HAP-1 (cell line): ENCODE data around the gene ZNF507.

ENCODE experiments used
- DNase-seq, 2 experiments: peaks; one replicate each; pipeline ENCODE4 v3.0.0-alpha.2; 2016 to 2020; ENCODE audit warnings: low spot score in 2 of 2
- H3K27me3 ChIP-seq: fragments of 250-450 bp; sonication (Bioruptor Pico); 2 replicates; pipeline ENCODE4 v1.5.1; 2020; ENCODE audit warnings: low read depth, mild to moderate bottlenecking, moderate library complexity
- H3K36me3 ChIP-seq: fragments of 250-450 bp; sonication (Bioruptor Pico); replicated peaks from 2 replicates; pipeline ENCODE4 v1.5.1; 2020; ENCODE audit warnings: mild to moderate bottlenecking
- H3K4me1 ChIP-seq: fragments of 250-450 bp; sonication (Bioruptor Pico); 2 replicates; pipeline ENCODE4 v1.5.1; 2020; ENCODE audit warnings: mild to moderate bottlenecking
- H3K4me3 ChIP-seq: fragments of 250-450 bp; sonication (Bioruptor Pico); 2 replicates; pipeline ENCODE4 v1.5.1; 2020; ENCODE audit warnings: mild to moderate bottlenecking, moderate library complexity
- H3K9me3 ChIP-seq: fragments of 250-450 bp; sonication (Bioruptor Pico); 2 replicates; pipeline ENCODE4 v1.5.1; 2020; ENCODE audit warnings: mild to moderate bottlenecking, moderate library complexity
- in situ Hi-C: fragments of 300-500 bp; cut with MboI; formaldehyde crosslinking; loops from 3 replicates; pipeline ENCODE4 v1.14.3; 2020; ENCODE audit warnings: low sequenced_read_pairs, inconsistent platforms, mixed read lengths

ZNF507 gene

DNA sequence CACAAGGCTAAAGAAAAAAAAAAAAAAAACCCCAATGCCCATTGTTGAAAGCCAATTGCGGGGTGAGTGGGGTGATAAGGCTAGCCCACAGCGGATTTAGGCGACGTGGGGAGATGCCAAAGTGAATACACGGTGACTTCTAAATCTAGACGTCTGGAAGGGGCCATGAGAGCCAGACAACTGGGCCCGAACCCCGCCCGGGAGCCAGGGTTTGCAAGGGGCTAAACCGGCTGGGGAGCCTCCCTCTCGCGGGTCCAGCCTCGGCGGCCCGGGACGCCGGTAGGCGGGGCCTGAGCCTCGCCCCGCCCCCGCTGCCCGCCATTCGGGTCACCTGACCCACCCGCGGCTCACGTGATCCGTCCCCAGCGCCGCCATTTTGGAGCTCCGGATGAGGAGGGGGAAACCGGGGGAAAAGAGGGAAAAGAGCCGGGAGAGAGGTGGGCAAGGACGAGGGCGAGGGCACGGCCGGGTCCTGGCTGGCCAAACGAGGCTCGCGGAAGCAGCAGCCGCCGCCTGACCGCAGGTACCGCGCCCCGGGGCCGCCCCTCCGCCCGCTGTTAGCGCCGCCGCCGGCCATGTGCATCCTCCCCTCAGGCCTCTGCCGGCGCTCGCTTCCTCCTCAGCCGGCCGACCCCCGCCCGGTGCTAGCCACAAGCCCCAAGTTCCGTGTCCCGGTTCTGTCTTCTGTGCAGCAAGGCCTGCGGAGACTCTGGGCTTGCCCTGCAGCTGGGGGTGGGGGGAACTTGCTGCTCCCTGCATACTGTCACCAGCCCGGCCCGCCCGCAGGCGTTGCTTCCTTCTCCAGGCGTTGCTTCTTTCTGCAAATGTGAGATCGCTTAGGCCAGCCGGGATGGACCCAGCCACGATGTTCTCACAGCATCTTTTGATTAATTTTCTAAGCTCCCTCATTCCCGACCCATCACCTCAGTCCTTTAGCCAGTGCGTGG lies at the start of gene ZNF507:
TSS of gene ZNF507 (plus strand) at position 350 of the 947 bp plus-strand sequence. CDS start 7,221 bp downstream, outside the sequence.
- Histone ChIP-seq H3K36me3 (peaks cover 34% of the 10 kb centered on the region), H3K9me3 (no peaks in the 10 kb centered on the region), H3K4me1 (peaks cover 20% of the 10 kb centered on the region), H3K27me3 (no peaks in the 10 kb centered on the region), H3K4me3 (peak within 1 kb of the TSS; percentile 83)
- peak; percentile 78 to 91 for DNase-seq
- in situ Hi-C loops, result no loop called here

DNA sequence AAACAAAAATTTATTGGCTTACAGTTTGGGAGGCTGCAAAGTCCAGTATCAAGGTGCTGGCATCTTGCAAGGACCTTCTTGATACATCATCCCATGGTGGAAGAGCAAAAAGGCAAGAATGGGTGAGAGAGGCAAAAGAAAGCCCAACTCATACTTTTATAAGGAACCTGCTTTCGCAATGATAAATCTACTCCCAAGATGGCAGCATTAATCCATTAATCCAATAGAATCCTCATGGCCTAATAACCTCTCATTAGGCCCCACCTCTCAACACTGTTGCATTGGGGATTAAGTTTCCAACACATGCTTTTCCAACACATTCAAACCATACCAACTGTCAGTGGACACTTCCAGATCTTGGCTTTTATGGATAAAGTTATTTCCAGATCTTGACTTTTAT lies 48.7 kb upstream of the ZNF507 start:
- DNase-seq, result no peak

DNA sequence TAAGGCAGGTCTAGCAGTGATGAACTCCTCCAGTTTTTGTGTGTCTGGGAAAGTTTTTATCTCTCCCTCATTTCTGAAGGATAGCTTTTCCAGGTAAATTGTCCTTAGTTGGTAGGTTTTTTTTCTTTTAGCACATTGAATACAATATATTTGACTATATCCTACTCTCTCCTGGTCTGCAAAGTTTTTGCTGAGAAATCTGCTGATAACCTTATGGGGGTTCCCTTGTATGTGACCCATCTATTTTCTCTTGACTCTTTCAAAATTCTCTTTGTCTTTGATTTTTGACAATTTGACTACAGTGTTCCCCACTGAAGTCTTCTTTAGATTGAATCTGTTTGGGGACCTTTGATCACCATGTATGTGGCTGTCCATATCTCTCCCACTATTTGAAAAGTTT lies 42.6 kb upstream of the ZNF507 start:
- H3K4me3 ChIP-seq, result no peak overlapping the region
- DNase-seq, result no peak
- H3K4me1 ChIP-seq, result no peaks in the 10 kb centered on the region; the same call in 1 of the 2 replicates
- in situ Hi-C loops, result no loop called here
- H3K9me3 ChIP-seq, result no peaks in the 10 kb centered on the region
- H3K36me3 ChIP-seq, result no peaks in the 10 kb centered on the region
- no peaks in the 10 kb centered on the region for H3K27me3 ChIP-seq

More for the DNA sequence above, 48.7 kb upstream of the ZNF507 start:
- no peak overlapping the region for H3K4me3 ChIP-seq
- H3K4me1 ChIP-seq, result no peaks in the 10 kb centered on the region
- in situ Hi-C loops, result no loop called here
- H3K9me3 ChIP-seq, result no peaks in the 10 kb centered on the region
- H3K27me3 ChIP-seq, result no peaks in the 10 kb centered on the region
- H3K36me3 ChIP-seq, result no peaks in the 10 kb centered on the region

DNA sequence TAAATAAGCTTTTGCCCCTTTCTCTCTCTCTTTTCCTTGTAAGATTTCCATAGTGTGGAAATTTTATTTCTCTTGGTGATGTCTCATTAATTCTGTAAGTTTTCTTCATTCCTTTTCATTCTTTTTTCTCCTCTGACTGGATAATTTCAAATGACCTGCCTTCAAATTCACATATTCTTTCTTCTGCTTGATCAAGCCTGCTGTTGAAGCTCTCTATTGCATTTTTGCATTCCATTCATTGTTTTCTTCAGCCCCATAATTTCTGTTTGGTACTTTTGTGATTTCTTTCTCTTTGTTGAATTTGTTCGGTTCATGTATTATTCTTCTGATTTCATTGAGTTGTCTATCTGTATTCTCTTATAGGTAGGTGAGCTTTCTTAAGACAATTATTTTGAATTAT lies 42.2 kb upstream of the ZNF507 start:
- Histone ChIP-seq H3K27me3 (no peaks in the 10 kb centered on the region), H3K4me3 (no peak overlapping the region), H3K4me1 (peaks cover 4% of the 10 kb centered on the region), H3K36me3 (no peaks in the 10 kb centered on the region), H3K9me3 (no peaks in the 10 kb centered on the region)
- in situ Hi-C loops, result no loop called here
- DNase-seq, result no peak

DNA sequence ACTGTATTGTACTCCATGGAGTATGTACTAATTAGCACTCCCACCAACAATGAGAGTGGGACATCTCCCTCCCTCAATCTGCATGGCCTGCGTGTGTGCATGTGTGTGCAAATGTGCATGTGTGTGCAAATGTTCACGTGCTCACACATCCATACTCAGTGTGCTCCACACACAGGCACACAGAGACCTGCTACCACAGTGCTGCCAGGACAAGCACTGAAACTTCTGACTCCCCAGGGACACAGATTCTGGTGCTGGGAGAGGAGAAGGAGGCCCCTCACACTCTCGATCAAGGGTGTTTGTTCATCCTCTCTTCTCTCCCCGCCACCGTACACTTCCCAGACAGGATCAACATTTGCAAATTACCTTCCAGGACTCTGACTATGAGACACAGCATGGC lies 37.8 kb upstream of the ZNF507 start:
- Histone ChIP-seq H3K27me3 (no peaks in the 10 kb centered on the region), H3K36me3 (no peaks in the 10 kb centered on the region)
- in situ Hi-C loops, result no loop called here

DNA sequence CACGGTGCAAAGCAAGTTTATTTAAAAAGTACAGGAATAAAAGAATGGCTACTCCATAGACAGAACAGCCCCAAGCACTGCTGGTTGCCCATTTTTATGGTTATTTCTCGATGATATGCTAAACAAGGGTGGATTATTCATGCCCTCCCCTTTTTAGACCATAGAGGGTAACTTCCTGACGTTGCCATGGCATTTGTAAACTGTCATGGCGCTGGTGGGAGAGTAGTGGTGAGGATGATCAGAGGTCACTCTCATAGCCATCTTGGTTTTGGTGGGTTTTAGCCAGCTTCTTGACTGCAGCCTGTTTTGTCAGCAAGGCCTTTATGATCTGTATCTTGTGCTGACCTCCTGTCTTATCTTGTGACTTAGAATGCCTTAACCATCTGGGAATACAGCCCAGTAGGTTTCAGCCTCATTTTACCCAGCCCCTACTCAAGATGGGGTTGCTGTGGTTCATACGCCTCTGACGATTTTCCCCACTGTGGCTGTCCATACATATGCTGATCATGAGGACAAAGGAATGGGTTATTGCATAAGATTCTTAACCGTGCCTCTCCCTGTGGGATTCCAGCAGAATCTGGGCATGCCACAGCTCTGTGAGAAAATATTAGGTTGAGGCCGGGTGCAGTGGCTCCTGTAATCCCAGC lies 36.9 kb upstream of the ZNF507 start:
- Histone ChIP-seq H3K4me1 (peaks cover 13% of the 10 kb centered on the region), H3K9me3 (no peaks in the 10 kb centered on the region), H3K27me3 (no peaks in the 10 kb centered on the region), H3K36me3 (no peaks in the 10 kb centered on the region), H3K4me3 (no peak overlapping the region)
- peak; percentile 56 to 60 for DNase-seq
- in situ Hi-C loops, result no loop called here

More for the DNA sequence above, 37.8 kb upstream of the ZNF507 start:
- no peak overlapping the region for H3K4me3 ChIP-seq
- no peak for DNase-seq
- no peaks in the 10 kb centered on the region for H3K9me3 ChIP-seq
- H3K4me1 ChIP-seq, result peaks cover 13% of the 10 kb centered on the region

DNA sequence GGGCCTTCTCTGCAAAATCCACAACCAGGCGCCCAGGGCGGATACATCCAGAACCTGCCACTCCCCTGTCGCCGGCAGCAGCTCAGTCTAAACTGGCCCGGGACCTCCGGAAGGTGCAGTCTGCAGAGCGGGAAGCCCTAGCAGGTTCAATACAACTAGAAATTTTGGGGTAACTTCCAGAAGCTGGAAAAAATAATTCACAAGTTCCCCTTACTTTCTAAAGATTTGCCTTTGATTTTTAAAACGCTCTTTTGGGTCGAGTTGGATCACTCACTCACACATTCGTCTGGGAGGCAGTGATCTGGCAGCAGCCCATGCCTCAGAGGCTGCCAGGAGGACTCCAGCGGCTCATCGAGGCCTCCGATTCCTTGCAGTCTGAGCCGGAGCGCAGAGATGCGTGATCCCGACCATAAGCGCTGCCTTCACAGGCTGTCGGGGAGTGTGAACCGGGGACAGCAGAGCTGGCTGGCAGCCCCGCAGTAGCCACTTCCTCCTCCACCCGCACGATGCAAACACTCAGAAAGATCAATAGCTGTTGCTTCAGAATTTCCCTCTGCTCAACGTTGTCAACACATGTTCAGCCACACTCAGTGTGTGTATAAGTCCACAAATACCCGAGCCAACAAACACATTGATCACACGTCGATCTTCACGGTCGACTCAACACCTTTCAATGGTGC lies 35.6 kb upstream of the ZNF507 start:
- no peak for DNase-seq
- peaks cover 13% of the 10 kb centered on the region for H3K4me1 ChIP-seq
- no peaks in the 10 kb centered on the region for H3K36me3 ChIP-seq
- H3K4me3 ChIP-seq, result no peak overlapping the region
- no peaks in the 10 kb centered on the region for H3K27me3 ChIP-seq
- in situ Hi-C loops, result no loop called here
- no peaks in the 10 kb centered on the region for H3K9me3 ChIP-seq

DNA sequence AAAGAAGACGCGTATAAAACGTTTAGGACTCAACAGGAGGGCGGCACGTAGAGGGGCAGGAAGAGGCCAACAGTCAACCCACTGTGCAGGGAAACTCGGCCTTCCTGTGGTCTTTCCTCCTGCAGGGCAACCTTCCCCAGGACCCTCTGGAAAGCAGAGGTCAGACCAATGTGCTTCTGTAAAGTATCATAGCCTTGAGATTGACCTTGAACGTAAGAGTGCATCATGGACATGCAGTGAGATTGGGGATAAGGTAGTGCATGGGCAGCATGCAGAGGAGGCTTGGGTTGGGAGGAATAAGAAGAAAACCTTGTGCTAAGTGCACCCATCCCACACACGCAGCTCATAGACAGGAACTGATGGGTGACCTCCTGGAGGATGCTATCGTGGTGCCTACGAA lies 34.0 kb upstream of the ZNF507 start:
- Histone ChIP-seq H3K27me3 (no peaks in the 10 kb centered on the region), H3K9me3 (no peaks in the 10 kb centered on the region), H3K4me3 (no peak overlapping the region), H3K4me1 (peaks cover 13% of the 10 kb centered on the region), H3K36me3 (no peaks in the 10 kb centered on the region)
- DNase-seq, result no peak
- in situ Hi-C loops, result no loop called here

DNA sequence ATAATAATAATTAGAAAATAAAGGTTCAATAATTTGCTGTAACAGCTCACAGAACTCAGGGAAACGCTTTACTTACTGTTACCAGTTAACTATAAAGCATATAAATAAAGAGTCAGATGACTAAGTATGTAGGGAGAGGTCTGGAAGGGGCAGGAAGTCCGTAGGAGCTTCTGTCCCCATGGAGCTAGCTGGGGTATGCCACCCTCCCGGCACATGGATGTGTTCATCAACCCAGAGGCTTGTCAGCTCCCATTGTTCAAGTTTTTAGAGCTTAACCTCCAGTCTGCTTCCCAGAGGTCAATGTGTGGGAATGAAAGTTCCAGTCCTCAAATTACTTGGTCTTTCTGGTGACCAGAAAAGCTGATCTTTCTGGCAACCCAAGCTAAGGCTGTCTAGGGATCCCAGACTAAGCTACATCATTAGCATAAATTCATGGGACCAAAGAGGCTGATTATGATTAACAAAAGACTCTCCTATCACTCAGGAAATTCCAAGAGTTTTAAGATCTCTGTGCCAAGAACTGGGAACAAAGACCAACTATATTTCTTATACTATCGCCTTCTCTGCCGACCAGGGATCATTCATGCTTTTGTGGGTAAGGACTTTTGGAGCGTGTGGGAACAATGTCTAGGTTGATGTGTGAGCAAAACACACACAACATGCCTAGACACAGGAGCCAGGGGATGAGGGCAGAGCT lies 31.7 kb upstream of the ZNF507 start:
- Histone ChIP-seq H3K9me3 (no peaks in the 10 kb centered on the region), H3K36me3 (no peaks in the 10 kb centered on the region), H3K4me3 (no peak overlapping the region), H3K27me3 (no peaks in the 10 kb centered on the region), H3K4me1 (peaks cover 4% of the 10 kb centered on the region)
- no peak for DNase-seq
- in situ Hi-C loops, result no loop called here

DNA sequence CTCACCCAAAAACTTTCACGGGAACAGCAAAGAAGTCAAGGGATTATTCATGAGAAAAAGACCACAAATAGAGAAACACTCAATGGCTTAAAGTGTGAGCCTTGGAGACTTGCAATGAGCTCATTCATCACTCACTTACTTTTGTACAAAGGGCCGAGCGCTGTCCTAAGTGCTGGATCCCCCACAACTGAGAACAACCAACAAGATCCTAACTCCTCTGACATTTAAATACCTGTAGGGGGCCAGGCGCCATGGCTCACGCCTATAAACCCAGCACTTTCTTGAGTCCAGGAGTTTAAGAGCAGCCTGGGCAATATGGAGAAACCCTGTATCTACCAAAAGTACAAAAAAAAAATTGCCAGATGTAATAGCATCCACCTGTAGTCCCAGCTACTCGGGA lies 29.4 kb upstream of the ZNF507 start:
- peak in 1 of 2 experiments; percentile 21 for DNase-seq

DNA sequence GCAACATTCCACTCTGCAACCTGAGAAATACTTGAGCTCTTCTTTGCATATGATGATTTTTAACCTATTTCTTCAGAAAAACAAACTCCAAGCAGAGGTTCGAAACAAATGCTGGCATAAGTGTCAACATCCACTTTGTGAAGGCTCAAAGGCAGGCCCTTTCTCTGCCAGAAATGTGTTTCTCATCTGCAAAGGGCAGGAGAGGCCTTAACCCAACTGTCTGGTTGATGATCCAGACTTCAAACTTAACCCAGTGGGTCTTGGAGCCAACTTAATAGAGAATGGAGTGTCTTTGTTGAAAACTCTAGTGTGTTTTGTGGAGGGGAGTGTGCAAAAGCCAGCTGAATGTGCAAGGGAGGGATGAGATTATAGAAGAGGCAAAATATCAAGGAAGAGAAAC lies 28.3 kb upstream of the ZNF507 start:
- Histone ChIP-seq H3K36me3 (no peaks in the 10 kb centered on the region), H3K4me1 (peaks cover 3% of the 10 kb centered on the region; the same call in 1 of the 2 replicates), H3K27me3 (no peaks in the 10 kb centered on the region), H3K9me3 (no peaks in the 10 kb centered on the region), H3K4me3 (no peak overlapping the region)
- in situ Hi-C loops, result no loop called here
- no peak for DNase-seq

More for the DNA sequence above, 29.4 kb upstream of the ZNF507 start:
- in situ Hi-C loops, result no loop called here
- H3K27me3 ChIP-seq, result no peaks in the 10 kb centered on the region
- H3K9me3 ChIP-seq, result no peaks in the 10 kb centered on the region
- H3K36me3 ChIP-seq, result no peaks in the 10 kb centered on the region
- peaks cover 3% of the 10 kb centered on the region; the same call in 1 of the 2 replicates for H3K4me1 ChIP-seq
- H3K4me3 ChIP-seq, result no peak overlapping the region

DNA sequence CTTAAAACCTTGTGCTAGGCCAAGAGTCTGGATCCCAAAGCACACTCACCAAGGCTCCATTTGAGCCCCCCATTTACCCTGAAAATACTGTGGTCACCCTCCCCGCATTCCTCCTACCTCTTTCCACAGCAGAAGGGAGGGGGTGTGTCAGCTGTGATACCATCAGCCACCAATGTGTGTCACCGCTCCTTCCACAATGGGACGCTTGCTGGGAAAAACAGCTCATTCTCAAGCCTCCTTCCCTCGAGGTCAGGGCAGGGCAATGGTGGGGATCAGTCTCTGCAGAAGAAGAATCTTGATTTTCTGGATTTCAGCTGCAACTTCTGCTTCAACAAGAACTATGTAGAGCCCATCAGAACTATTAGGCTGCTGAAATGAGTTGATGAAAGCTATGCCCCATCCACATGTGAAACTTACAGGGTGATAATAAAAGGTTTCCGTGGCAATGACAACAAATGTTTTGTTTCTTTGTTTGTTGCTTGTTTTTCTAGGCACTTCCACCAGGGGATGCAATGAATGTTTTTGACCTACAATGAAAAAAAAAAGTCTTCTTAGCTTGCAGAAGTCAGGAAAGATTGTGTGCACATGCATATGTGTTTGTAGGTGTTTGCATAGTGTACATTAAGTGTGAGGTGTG lies 26.4 kb upstream of the ZNF507 start:
- Histone ChIP-seq H3K27me3 (no peaks in the 10 kb centered on the region), H3K4me3 (no peak overlapping the region), H3K4me1 (peaks cover 3% of the 10 kb centered on the region; the same call in 1 of the 2 replicates), H3K9me3 (no peaks in the 10 kb centered on the region), H3K36me3 (no peaks in the 10 kb centered on the region)
- in situ Hi-C loops, result no loop called here
- peak in 1 of 2 experiments; percentile 64 for DNase-seq

DNA sequence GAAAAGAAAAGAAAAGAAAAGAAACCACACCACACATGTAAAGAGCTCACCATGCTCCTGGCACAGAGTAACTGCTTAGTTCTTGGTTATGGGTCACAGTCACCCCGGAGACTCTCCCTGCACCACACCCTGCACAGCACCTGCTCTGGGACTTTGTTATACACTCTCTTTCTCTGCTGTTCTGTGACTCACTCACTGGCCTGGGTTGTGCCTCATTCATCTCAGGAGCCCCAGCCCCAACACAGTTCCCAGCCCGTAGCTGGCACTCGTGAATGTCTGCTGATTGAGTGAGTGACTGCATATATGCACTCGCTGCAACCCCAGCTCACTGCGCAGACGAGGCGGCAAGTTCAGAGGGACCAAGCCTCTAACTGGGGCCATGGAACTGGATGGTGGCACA lies 22.9 kb upstream of the ZNF507 start:
- Histone ChIP-seq H3K27me3 (no peaks in the 10 kb centered on the region), H3K4me3 (no peak overlapping the region), H3K36me3 (no peaks in the 10 kb centered on the region), H3K9me3 (no peaks in the 10 kb centered on the region), H3K4me1 (peaks cover 6% of the 10 kb centered on the region)
- DNase-seq, result no peak
- in situ Hi-C loops, result no loop called here
